BLaER1 (cell line): ENCODE results near the gene ROGDI.

ENCODE experiments used
- H3K27ac ChIP-seq: shearing (Covaris generic); formaldehyde crosslinking; 2 replicates; pipeline ENCODE4 v1.8.1; 2022
- H3K27me3 ChIP-seq: shearing (Covaris generic); formaldehyde crosslinking; 2 replicates; pipeline ENCODE4 v1.8.1; 2022
- H3K36me3 ChIP-seq: shearing (Covaris generic); formaldehyde crosslinking; 2 replicates; pipeline ENCODE4 v1.8.1; 2022
- H3K4me1 ChIP-seq: shearing (Covaris generic); formaldehyde crosslinking; 2 replicates; pipeline ENCODE4 v1.8.1; 2022
- H3K4me2 ChIP-seq: shearing (Covaris generic); formaldehyde crosslinking; 2 replicates; pipeline ENCODE4 v1.8.1; 2022
- H3K4me3 ChIP-seq: shearing (Covaris generic); formaldehyde crosslinking; 2 replicates; pipeline ENCODE4 v1.8.1; 2022
- H3K9ac ChIP-seq: shearing (Covaris generic); formaldehyde crosslinking; 2 replicates; pipeline ENCODE4 v1.8.1; 2022
- H3K9me3 ChIP-seq: shearing (Covaris generic); formaldehyde crosslinking; 2 replicates; pipeline ENCODE4 v1.8.1; 2022
- H4K20me1 ChIP-seq: shearing (Covaris generic); formaldehyde crosslinking; 2 replicates; pipeline ENCODE4 v1.8.1; 2022
- Cebpa-rat ChIP-seq: shearing (Covaris generic); IDR thresholded peaks from 2 replicates; pipeline ENCODE4 v1.8.1; 2022

The ROGDI gene

GRCh38 chr16:4768549-4769305 lies 33.7 kb downstream of the ROGDI start:
- Histone ChIP-seq H3K4me1 (peaks cover 31% of the 10 kb centered on the region), H3K9ac (peak overlapping the region; percentile 69), H3K4me2 (peak overlapping the region; percentile 91), H3K36me3 (peaks cover 18% of the 10 kb centered on the region), H3K27ac (peak overlapping the region; percentile 38; the same call in 1 of the 2 replicates), H3K9me3 (no peaks in the 10 kb centered on the region), H4K20me1 (peaks cover 18% of the 10 kb centered on the region; the same call in 1 of the 2 replicates), H3K4me3 (peak overlapping the region; percentile 63), H3K27me3 (no peaks in the 10 kb centered on the region)
- no peak for TF ChIP-seq Cebpa-rat

DNA sequence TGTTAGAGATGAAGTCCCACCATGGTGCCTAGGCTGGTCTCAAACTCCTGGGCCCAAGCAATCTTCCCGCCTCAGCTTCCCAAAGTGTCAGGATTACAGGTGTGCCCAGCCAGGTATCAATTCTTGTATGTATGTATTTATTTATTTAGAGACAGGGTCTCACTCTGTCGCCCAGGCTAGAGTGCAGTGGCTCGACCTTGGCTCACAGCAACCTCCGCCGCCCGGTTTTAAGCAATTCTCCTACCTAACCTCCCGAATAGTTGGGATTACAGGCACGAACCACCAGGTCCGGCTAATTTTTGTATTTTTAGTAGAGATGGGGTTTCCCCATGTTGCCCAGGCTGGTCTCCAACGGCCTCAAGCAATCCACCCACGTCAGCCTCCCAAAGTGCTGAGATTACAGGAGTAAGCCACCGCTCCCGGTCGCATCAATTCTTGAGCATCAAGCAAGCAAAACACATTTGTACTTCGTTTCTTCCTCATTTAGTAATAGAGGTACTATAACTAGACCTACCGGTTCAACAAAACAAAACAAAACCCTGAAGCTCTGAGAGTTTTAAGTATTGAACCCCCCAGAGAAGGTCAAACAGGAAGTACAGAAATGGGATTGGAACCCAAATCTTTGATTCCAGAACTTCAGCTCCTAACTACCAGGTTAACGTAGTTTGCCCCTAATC lies 34.4 kb downstream of the ROGDI start:
- Histone ChIP-seq H3K9ac (peak overlapping the region; percentile 69), H3K4me3 (peak overlapping the region; percentile 63), H4K20me1 (peaks cover 24% of the 10 kb centered on the region; the same call in 1 of the 2 replicates), H3K4me2 (peak overlapping the region; percentile 91), H3K9me3 (no peaks in the 10 kb centered on the region), H3K4me1 (peaks cover 31% of the 10 kb centered on the region), H3K36me3 (peaks cover 25% of the 10 kb centered on the region), H3K27me3 (no peaks in the 10 kb centered on the region), H3K27ac (peak overlapping the region; percentile 38; the same call in 1 of the 2 replicates)
- no peak for TF ChIP-seq Cebpa-rat

DNA sequence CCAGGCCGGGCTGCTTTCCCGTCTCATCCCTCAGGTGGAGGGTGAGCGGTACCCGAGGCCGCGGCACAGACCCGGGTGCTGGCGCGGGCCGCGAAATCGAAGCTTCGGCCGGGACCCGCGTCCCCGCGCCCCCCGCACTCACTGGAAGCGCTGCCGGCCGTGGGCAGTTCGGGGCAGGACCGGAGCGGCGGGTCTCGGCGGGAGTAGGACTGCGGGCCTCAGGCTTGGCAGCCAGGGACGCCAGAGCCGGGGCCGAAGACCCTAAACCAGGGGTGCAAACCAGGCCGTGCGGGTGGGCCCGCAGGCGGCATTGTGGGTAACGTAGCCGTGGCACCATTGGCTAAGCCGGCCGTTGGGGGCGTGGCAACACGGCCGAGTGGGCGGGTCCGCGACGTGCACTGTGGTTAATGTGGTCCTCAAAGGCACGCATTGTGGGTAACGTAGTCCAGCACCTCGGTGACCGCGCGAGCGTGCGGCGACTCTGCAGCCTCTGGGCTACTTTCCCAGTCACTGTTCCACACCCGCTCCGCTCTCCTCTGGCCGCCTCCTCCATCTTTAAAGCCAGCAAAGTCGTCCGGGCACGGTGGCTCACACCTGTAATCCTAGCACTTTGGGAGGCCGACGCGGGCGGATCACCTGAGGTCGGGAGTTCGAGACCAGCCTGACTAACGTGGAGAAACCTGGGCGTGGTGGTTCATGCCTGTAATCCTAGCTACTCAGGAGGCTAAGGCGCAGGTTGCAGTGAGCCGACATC lies 35.4 kb downstream of the ROGDI start, which contains the start of gene ZNF500:
ZNF500 (minus strand) TSS at position 288 of the 754 bp plus-strand sequence. CDS start 1,184 bp downstream, outside the sequence.
- H3K9ac ChIP-seq: peak within 1 kb of the TSS; percentile 96
- H3K4me1 ChIP-seq: peaks cover 41% of the 10 kb centered on the region
- no peaks in the 10 kb centered on the region for H3K27me3 ChIP-seq
- peak within 1 kb of the TSS; percentile 93 for H3K4me3 ChIP-seq
- peak within 1 kb of the TSS; percentile 90 for H3K27ac ChIP-seq
- H3K4me2 ChIP-seq: peak within 1 kb of the TSS; percentile 91
- no peaks in the 10 kb centered on the region for H3K9me3 ChIP-seq
- H3K36me3 ChIP-seq: peaks cover 35% of the 10 kb centered on the region
- peaks cover 33% of the 10 kb centered on the region; the same call in 1 of the 2 replicates for H4K20me1 ChIP-seq
- no peak for TF ChIP-seq Cebpa-rat

DNA sequence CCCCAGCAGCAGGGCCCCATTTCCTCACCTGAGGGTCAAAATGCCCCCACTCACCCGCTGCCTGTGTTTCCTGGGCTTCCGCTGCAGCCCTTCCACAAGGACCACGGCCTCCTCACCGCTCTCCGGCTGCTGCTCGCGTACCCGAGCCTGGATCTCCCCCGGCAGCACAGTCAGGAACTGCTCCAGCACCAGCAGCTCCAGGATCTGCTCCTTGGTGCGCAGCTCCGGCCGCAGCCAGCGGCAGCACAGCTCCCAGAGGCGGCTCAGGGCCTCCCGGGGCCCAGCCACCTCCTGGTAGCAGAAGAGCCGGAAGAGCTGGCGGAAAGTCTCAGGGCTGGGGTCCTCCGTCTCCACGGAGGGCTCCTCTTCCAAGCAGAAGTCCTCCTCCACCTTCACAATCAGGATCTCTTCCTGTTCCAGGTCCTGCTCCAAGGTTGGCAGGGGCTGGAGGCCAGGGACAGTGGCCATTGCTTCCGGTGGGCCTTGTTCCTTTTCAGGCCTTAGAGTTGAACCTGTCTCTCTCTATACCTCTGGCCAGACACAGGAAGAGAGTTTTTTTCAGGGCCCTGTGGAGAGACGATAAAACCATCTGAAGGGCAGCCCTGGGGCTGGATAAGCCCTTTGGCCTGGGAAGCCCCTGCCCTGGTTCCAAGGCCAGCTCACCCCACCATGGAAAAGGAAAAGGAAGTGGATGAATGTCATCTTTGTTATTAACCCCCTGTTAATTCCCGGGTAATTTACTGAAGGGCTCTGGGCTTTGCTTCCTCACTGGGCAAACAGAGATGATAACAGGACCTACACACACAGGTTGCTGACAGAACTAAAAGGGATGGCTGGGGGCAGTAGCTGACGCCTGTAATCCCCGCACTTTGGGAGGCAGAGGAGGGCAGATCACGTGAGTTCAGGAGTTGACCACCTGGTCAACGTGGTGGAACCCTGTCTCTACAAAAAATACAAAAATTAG lies 36.6 kb downstream of the ROGDI start:
- Histone ChIP-seq H3K4me1 (peaks cover 47% of the 10 kb centered on the region), H3K27ac (peak overlapping the region; percentile 90), H3K36me3 (peaks cover 47% of the 10 kb centered on the region), H3K9ac (peak overlapping the region; percentile 96), H3K9me3 (no peaks in the 10 kb centered on the region), H3K4me2 (peak overlapping the region; percentile 91), H4K20me1 (peaks cover 40% of the 10 kb centered on the region; the same call in 1 of the 2 replicates), H3K27me3 (no peaks in the 10 kb centered on the region), H3K4me3 (peak overlapping the region; percentile 93)
- no peak for TF ChIP-seq Cebpa-rat

DNA sequence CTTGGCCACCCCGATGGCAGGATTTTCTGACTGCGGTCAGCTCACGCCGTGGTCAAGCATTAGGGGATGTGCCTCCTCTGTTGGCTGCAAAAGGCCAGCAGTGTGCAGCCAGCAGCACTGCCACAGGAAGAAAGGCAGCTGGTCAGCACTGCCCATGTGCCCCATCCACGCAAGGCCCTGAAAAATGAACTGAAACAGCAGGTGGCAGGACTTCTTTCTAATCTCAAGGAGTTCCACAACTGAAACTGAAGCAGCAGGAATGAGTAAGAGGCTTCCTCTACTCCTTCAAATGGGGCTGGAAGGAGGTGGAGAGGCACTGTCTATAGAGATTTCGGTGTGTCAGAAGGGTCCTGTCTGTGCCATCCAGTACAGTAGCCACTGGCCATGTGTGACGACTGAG lies 38.6 kb downstream of the ROGDI start:
- Histone ChIP-seq H4K20me1 (peaks cover 49% of the 10 kb centered on the region; the same call in 1 of the 2 replicates), H3K4me2 (no peak overlapping the region)

GRCh38 chr16:4762205-4762604 lies 40.2 kb downstream of the ROGDI start:
- no peak for TF ChIP-seq Cebpa-rat

More for the DNA sequence above, 38.6 kb downstream of the ROGDI start:
- peaks cover 67% of the 10 kb centered on the region for H3K36me3 ChIP-seq
- no peak for TF ChIP-seq Cebpa-rat
- 0 out of 2 replicates have a peak overlapping the region, but pooled peaks have one; percentile 4 for H3K9ac ChIP-seq
- no peaks in the 10 kb centered on the region for H3K27me3 ChIP-seq
- no peak overlapping the region for H3K4me3 ChIP-seq
- H3K27ac ChIP-seq: no peak overlapping the region
- H3K4me1 ChIP-seq: peaks cover 47% of the 10 kb centered on the region
- no peaks in the 10 kb centered on the region for H3K9me3 ChIP-seq

GRCh38 chr16:4760221-4760910 lies 42.1 kb downstream of the ROGDI start:
- Histone ChIP-seq H3K36me3 (peaks cover 98% of the 10 kb centered on the region), H3K4me2 (no peak overlapping the region), H3K9ac (no peak overlapping the region), H4K20me1 (peaks cover 43% of the 10 kb centered on the region; the same call in 1 of the 2 replicates), H3K4me3 (no peak overlapping the region), H3K27me3 (no peaks in the 10 kb centered on the region), H3K4me1 (peaks cover 23% of the 10 kb centered on the region), H3K9me3 (peaks cover 6% of the 10 kb centered on the region; the same call in 1 of the 2 replicates), H3K27ac (no peak overlapping the region)
- no peak for TF ChIP-seq Cebpa-rat

More at GRCh38 chr16:4762205-4762604, 40.2 kb downstream of the ROGDI start:
- H3K4me2 ChIP-seq: peak overlapping the region; percentile 21
- no peaks in the 10 kb centered on the region for H3K27me3 ChIP-seq
- 0 out of 2 replicates have a peak overlapping the region, but pooled peaks have one; percentile 30 for H3K9ac ChIP-seq
- no peak overlapping the region for H3K4me3 ChIP-seq
- peaks cover 49% of the 10 kb centered on the region; the same call in 1 of the 2 replicates for H4K20me1 ChIP-seq
- no peaks in the 10 kb centered on the region for H3K9me3 ChIP-seq
- H3K4me1 ChIP-seq: peaks cover 34% of the 10 kb centered on the region
- peaks cover 83% of the 10 kb centered on the region for H3K36me3 ChIP-seq
- H3K27ac ChIP-seq: no peak overlapping the region

- Histone ChIP-seq H3K9me3 (peaks cover 13% of the 10 kb centered on the region; the same call in 1 of the 2 replicates), H3K36me3 (peaks cover 100% of the 10 kb centered on the region)
Measured at GRCh38 chr16:4755687-4756086, 46.7 kb downstream of the ROGDI start.

More at GRCh38 chr16:4755687-4756086, 46.7 kb downstream of the ROGDI start:
- Histone ChIP-seq H3K27ac (no peak overlapping the region), H4K20me1 (peaks cover 41% of the 10 kb centered on the region), H3K4me3 (no peak overlapping the region), H3K4me2 (no peak overlapping the region), H3K9ac (no peak overlapping the region), H3K27me3 (no peaks in the 10 kb centered on the region), H3K4me1 (peaks cover 8% of the 10 kb centered on the region)
- no peak for TF ChIP-seq Cebpa-rat
